ENCODE results near the gene EHBP1.
"Not testable (repeated sequence)": the region's sequence is repeated elsewhere in the genome, so short reads cannot be mapped to it uniquely, and the experiment has no call there.

The EHBP1 gene

DNA sequence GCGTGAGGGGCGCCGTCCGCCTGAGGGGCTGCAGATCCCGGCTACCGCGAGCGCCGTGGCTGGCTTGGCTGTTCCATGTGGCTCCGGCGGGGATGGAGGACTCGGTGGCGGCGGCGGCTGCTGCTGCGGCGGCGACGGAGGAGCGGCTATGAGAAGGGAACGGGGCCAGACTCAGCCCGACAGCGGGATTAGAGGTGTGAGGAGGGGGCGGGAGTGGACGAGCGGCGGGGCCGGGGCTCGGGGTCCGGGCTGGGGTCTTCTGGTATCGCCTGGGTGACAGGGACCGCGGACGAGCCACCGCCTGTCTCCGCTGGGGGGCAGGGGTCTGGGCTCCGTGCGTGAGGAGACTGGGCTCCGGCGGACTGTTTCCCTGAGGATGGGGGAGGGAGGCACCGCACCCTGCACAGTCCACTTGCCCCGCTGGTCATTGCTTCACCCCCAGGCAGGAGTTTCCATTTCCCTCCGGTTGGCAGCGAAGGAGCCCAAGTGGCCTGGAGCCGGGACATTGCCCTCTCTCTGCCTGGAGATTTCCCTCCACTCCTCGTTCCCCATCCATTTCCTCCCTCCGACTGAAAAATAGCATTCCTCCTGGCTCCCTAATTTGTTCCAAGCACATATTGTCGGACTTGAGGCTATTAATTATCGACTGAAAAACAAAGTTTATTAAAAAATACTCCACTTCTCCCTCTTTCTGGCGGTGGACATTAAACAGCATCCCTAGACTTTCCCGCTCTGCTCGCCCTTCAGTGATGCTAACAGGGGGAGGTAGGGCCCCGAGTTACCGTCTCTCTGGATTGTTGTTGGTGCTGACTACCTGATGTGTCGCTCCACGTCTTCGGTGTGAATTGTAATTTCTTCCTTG lies 577 bp downstream of the EHBP1 start:
- peak; percentile 80 for DNase-seq

DNA sequence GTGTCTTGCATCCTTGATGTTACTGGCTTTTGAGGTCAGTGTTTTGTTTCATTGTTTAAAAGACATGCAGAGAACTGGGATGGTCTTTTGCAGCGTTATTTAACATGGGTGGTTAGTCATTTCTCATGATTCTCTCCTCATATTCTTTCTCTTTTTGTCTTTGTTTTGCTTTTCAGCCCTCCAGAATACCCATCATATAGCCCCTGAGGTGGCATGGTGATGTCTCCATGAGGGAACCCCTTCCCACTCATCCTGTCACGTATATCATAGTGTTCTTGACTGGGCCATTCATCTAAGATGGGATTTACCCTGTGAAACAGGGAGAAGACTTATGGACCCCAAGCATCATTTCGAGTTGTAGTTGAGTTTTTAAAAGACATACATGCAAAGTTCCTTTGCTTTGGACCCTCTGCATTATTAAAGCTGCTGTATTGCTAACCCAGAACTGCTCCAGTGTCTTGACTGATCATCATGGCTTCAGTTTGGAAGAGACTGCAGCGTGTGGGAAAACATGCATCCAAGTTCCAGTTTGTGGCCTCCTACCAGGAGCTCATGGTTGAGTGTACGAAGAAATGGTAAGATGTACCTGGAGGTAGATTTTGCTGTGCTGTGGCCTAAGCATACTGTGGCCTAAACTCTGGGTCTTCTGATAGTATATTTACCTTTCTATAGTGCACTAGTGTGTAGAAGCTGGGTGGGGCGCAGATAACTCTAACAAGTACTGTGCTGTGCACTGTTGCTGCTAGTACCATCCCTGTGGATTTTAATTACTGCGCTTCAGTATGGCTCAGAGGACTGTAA lies 1.4 kb downstream of the EHBP1 start:
- peak; percentile 47 for DNase-seq

GRCh38 chr2:62708751-62709150 lies 3.2 kb downstream of the EHBP1 start:
- DNase-seq = no peak

- DNase-seq = no peak
These were observed 6.5 kb downstream of the EHBP1 start for GRCh38 chr2:62711832-62712494.

DNA sequence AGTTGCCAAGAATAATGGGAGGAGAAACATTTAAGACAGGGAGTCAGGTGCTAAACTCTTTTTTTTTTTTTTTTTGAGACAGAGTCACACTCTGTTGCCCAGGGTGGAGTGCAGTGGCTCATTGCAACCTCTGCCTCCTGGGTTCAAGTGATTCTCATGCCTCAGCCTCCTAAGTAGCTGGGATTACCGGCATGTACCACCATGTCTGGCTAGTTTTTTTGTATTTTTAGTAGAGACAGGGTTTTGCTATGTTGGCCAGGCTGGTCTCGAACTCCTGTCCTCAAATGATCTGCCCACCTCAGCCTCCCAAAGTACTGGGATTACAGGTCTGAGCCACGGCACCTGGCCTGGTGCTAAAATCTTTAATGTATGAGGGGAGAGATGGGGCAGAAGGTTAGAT lies 7.7 kb downstream of the EHBP1 start:
- DNase-seq = not testable (repeated sequence)

DNA sequence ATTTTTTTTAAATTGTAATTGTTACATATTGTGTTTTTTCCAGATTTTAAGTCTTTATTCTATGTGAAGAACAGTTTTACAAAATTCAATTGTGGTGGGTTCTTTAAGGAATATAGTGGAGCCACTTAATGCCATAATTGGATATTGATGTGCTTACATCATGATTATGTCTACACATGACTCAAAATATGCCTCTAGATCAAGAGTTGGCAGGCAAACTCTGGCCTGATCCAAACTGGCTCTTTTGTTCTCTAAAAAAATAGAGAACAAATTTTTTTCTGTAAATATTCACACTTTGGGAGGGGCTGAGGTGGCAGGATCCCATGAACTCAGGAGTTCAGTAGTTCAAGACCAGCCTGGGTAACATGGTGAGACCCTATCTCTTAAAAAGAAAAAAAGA lies 8.3 kb downstream of the EHBP1 start:
- no peak for DNase-seq

DNA sequence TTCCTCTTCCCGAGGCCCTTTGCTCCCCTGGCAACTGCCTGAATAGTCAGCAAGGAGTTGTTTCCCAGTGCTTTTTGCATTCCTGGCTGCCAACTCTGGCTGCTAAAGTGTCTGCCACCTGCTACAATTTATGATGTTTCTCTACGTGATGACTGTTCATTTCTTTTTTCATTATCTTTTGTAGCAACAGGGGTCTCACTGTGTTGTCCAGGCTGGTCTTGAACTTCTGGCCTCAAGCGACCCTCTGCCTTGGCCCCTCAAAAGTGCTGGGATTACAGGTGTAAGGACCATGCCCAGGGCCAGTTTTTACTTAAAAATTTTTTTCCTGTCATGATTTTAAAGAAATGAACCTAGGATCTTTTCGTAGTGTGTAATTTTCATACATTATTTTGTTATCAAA lies 11.3 kb downstream of the EHBP1 start:
- no peak for DNase-seq

GRCh38 chr2:62717503-62718081 lies 12.1 kb downstream of the EHBP1 start:
- no peak for DNase-seq

DNA sequence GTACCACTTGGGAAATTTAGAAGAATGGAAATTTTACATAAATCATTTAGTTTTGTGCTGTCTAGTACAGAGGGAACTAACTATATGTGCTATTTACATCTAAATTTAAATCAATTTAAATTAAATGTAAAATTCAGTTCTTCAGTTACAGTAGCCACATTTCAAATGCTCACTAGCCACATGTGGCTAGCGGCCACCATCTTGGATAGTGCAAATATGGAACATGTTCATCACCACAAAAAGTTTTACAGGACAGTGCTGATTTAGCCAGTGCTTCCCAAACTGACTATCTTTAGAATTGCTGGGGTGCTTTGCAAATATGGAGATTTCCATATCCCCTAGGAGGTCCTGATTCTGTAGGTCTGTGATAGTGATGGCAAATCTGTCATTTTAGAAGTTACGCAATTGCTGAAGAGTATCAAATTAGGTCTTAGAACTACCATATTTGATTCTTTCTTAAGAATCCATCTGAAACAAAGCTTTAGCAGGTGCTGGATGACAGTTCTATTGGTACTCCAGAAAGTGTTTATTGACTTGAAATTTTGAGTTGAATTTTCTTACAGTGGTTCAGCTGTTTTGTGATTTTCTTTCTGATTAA lies 12.8 kb downstream of the EHBP1 start:
- DNase-seq = no peak

DNA sequence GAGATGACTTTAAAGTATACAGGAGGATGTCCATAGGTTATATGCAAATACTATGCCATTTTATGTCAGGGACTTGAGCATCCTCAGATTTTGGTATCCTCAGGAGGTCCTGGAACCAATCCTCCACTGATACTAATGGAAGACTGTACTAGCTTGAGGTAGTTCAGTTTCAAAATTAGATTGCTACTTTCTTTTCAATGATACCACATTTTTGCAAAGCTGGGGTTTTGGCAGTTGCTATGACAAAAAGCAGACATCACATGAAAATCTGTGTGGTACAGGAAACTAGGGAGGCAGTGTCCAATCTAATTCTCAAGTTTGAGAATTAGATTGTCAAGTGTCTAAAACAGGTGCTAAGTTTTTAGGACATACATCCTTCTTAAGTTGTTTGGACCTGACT lies 14.2 kb downstream of the EHBP1 start:
- DNase-seq = no peak

DNA sequence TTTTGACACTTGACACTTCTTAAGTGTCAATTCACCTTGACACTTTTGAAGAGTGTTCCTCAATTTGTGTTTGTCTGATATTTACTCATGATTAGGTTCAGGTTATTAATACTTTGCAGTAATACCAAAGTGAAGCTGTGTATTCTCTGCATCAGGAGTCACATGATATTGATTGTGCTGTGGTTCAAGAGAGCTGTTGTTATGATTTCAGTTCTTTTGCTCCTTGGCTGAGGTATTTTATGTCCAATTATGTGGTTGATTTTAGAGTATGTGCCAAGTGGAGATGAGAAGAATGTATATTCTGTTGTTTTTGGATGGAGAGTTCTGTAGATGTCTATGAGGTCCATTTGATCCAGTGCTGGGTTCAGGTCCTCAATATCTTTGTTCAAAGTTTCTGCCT lies 17.2 kb downstream of the EHBP1 start:
- DNase-seq = no peak

- DNase-seq = no peak
These were observed 17.7 kb downstream of the EHBP1 start for GRCh38 chr2:62723253-62723652.

- no peak for DNase-seq
These were observed 18.6 kb downstream of the EHBP1 start for GRCh38 chr2:62724106-62724505.

DNA sequence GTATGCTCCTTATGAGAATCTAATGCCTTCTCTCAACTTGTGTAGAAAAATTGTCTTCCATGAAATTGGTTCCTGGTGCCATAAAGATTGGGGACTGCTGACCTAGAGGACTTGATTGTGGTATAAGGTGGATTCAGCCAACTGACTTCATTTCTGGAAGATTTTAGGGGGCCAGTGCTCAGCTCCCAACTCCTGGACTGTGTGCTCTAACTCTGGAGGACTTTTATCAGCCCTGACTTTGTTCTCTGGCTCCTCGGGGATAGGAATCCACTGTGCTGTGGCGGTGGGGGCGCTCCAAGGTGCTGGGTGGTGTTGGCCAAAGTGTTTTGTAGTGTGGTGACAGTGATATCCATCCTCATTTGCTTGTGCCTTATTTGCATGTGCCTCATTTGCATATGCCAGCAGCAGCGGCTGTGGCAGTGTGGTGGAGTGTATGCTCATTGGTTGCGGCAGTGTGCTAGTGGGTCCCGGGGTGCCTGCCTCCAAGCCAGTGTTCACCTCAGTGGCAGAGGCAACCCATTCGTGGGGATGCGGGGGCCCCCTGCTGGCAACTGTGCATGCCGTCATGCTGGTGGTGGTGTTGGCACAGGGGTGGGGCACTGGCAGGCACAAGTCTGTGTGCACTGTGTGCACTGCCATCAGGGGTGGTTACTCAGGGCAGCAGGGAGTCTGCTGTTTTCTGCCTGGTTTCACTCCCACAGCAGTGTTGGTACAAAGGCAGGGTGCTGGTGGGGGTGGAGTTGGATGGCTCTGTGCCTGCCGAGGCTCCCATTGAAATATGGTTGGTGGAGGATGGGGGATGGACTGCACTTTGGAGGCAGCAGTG lies 19.6 kb downstream of the EHBP1 start:
- no peak for DNase-seq

GRCh38 chr2:62725712-62726055 lies 20.2 kb downstream of the EHBP1 start:
- no peak for DNase-seq

DNA sequence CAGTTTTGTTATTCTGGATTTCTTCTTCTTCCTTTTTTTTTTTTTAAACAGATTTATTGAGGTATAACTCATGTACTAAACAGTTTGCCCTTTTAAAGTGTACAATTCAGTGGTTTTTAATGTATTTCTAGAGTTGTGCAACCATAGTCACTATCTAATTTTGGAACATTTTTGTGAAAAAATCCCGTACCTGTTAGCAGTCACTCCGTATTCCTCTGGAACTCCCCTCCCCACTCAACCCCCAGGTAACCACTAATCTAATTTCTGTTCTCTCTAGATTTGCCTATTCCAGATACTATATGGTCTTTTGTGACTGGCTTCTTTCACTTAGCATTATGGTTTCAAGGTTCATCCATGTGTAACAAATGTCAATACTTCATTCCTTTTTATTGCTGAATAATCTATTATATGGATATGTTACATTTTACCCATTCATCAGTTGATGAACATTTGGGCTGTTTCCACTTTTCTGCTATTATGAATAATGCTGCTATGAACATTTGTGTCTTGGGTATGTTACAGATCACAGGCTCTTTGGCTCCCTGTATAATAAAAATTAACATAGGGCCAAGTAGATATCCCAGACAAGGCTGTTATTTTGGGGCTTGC lies 21.9 kb downstream of the EHBP1 start:
- DNase-seq = no peak

GRCh38 chr2:62727876-62728566 lies 22.5 kb downstream of the EHBP1 start:
- no peak for DNase-seq

DNA sequence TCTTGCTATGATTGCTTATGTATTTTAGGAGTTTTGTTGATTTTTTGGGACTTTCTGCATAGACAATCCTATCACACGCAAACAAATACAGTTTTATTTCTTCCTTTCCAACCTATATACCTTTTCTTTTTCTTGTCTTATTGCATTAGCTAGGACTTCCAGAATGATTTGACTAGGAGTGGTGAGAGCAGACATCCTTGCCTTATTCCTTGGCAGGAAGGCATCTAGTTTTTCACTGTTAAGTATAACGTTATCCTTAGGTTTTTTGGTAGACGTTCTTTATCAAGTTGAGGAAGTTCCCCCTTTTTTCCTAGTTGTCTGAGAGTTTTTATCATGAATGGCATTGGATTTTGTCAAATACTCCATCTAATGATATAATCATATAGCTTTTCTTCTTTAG lies 25.8 kb downstream of the EHBP1 start:
- DNase-seq = no peak

- no peak for DNase-seq
These were observed 26.8 kb downstream of the EHBP1 start for GRCh38 chr2:62732262-62732777.

DNA sequence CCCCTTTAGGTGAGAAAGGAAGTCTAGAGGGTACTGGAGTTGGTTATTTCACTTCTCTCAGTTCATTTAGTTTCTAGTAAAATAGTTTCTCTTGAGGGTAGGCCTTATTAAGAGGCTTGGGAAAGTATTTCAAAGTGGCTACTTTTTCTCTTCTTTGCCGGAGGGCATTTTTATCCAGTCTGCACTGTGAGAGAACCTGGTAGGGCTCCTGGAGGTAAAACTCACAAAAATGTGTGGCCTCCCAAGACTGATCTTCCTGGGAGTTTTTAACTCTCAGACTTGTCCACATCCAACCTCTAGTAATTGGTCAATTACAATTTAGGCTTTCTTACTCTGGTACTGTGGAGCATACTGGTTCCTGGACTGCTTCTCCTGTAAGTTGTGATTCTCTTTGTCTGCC lies 28.0 kb downstream of the EHBP1 start:
- DNase-seq = no peak
